ENCODE data around the gene LMO1.

GRCh38 chr11:8277691-8278090 lies 14.0 kb upstream of the LMO1 start:
- TF ChIP-seq CTCF (IDR thresholded peaks at IDR 0.05) (no peak), ZFX (IDR thresholded peaks at IDR 0.05; ENCODE audit: borderline replicate concordance) (no peak)

All from 22Rv1 (cell line).